HG03558 (cell line): ENCODE data around the gene OR1I1.
"Not testable (repeated sequence)": the region's sequence is repeated elsewhere in the genome, so short reads cannot be mapped to it uniquely, and the experiment has no call there.

Experiments used
- ATAC-seq: cut with Tn5 transposase; IDR thresholded peaks from one replicate; pipeline ENCODE4 v1.9.1; 2021; ENCODE audit warnings: moderate number of reproducible peaks; ENCODE audit not compliant: unreplicated experiment; ENCODE audit errors: extremely low read depth

The OR1I1 gene

DNA sequence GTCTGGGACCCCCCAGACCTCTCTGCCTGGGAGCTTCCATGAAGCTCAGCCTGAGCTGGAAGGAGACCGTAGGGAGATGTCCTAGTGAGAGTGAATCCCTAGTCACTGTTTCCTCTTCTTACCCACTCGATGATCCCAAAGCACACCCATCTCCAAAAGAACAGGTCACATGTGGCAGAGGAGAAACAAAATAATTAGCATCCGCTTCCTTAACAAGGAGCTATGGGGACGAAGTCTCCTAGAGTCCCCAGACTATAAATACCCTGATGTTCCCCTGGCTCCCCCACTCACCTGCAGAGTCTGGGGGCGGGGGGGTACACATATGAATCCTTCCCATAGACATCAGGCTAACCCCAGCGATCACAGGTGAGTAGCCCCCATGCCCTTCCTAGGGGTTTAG is at the start of gene OR1I1:
Gene OR1I1 (plus strand): TSS at position 301 of the 400 bp plus-strand sequence. CDS start 4,855 bp downstream, outside the sequence.
- ATAC-seq: no peak

DNA sequence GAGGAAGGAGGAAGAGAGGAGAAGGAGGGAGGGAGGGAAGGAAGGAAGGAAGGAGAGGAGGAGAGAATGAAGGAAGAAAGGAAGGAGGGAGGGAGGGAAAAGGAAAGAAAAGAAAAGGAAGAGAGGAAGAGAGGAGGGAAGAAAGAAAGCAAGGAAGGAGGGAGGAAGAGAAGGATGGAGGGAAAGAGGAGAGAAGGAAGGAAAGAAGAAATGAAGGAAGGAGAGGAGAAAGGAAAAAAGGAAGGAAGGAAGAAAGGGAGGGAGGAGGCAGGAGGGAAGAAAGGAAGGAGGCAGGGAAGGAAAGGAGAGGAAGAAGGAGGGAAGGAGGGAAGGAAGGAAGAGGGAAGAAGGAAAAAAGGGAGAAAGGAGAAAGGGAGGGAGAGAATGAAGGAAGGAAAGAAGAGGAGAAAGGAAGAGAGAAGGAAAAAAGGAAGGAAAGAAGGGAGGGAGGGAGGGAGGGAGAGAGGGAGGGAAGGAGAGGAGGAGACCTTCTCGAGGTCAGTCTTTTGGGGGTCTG is 46.2 kb upstream of the OR1I1 start:
- no peak for ATAC-seq

DNA sequence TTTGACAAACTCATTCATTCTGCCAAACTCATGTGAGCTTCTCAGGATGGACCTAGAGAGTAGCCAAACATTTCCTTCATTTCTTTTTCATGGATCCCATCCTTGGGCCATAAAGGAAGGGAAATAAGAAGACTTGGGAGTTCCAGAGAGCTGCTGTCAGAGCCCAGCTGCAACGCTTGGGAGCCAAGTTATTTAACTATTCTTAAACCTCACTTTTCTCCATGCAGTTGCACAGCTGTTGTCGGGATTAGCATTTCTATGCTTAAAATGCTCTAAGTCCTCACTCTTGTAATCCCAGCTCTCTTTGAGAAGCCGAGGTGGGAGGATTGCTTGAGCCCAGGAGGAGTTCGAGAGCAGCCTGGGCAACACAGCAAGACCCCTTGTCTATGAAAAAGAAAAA is 44.4 kb upstream of the OR1I1 start:
- no peak for ATAC-seq

DNA sequence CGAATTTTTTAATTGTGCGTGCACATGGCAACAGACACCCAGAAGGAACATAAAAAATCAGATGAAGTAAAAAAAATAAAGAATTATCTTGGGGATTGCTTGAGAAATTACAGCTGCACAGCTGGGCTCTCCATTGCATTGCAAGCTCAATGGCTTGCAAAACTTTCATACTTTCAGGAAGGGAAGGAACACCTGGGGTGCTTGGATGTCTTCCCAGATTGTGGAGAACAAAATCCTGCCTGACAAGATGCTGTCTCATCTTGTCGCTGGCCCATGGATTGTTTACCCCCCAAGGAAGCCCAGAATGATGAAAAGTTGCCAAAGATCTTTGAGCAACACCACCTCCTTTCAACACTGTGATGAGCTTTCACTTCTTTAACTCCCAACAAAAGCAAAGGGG is 43.7 kb upstream of the OR1I1 start:
- ATAC-seq: no peak

GRCh38 chr19:15042003-15042402 is 40.0 kb upstream of the OR1I1 start:
- ATAC-seq: no peak

GRCh38 chr19:15042826-15043225 is 39.2 kb upstream of the OR1I1 start:
- ATAC-seq: no peak

DNA sequence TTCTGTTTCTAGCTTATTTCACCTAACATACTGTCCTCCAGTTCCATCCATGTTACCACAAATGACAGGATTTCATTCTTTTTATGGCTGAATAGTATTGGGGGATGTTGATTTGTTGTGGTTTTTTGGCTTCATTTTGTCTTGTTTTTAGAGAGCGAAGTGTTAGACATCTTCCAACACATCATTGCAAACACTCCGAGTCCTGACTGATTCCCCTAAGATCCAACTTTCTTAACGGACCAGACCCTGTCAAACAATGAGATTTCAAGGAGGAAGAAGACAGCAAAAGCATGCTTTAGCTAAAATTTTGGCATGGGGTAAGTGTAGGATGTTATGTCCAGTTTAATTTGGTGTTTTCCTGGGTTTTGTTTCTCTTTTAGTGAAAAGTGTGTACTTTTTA is 36.5 kb upstream of the OR1I1 start:
- ATAC-seq: no peak

- no peak for ATAC-seq
Measured at GRCh38 chr19:15047680-15048079, 34.3 kb upstream of the OR1I1 start.

DNA sequence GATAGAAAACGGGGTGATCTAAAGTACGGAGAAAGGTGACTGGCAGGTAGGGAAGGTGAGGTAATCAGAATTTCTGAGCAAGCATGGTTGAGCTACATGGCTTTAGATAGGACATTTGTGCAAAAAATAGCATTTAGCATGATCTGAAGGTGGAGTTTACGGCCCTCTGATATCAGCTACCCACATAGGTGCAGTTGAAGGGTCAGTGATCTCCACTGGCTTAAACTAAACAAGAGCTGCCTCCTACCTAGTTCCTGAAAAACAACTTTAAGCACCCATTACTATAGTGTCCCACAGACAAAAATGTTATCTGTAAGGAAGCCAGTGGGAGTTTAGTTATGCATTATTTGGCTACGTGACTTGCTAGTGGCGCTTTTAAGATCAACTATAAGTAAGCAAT is 33.9 kb upstream of the OR1I1 start:
- ATAC-seq: no peak

DNA sequence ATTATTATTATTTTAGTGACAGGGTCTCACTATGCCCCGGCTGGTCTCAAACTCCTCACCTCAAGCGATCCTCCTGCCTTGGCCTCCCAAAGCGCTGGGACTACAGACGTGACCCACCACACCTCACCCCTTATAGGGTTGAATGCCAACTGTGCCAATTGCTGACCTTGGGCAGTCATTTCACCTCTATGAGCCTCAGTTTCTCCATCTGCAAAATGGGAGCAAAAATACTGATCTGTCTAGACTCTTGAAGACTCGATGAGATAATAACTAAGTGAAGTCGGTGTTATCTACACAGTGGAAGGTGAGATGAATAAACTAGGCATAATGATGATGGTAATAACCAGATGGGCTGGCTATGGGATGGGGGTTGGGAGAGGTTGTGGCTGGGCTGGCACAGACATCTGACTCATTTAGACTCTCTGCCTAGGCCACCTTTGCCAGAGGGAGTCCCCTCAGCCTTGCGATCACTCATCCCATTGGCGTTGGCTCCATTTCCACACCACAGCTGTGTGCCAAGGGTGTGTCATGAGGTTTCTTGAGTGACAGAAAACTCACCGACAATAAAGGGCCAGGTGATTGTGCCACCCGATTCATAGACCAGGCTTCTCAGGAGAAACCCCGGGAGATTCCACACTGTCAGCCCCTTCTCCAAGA is 33.0 kb upstream of the OR1I1 start, which contains the start of gene CASP14:
Gene CASP14 (plus strand): TSS at position 596 of the 657 bp plus-strand sequence. CDS start 2,772 bp downstream, outside the sequence.
- ATAC-seq: no peak

DNA sequence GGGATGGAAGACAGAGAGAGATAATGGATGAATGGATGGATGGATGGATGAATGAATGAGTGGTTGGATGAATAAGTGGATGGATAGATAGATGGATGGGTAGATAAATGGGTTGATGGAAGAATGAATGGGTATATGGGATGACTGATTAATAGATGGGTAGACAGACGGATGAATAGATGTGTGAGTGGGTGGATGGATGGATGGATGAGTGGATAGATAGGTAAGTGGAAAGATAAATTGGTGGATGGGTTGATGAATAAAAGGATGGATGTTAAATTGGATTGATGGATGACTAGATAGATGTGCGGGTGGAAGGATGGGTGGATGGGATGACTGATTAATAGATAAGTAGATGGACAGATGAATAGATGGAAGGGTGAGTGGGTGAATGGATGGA is 31.4 kb upstream of the OR1I1 start:
- ATAC-seq: no peak

DNA sequence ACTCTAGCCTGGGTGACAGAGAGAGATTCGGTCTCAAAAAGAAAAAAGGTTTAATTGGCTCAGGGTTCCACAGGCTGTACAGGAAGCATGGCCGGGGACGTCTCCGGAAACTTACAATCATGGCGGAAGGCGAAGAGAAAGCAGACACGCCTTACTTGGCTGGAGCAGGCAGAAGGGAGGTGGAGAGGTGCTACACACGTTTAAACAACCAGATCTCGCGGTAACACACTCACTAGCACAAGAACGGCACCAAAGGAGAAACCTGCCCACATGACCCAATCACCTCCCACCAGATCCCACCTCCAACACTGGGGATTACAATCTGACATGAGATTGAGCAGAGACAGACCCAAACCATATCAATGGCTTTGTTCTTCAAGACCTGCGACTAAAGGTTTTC is 20.0 kb upstream of the OR1I1 start:
- ATAC-seq: no peak

GRCh38 chr19:15070386-15070785 is 11.6 kb upstream of the OR1I1 start:
- ATAC-seq: not testable (repeated sequence)

GRCh38 chr19:15072930-15073647 is 8.9 kb upstream of the OR1I1 start:
- ATAC-seq: no peak

- ATAC-seq: no peak
Measured at GRCh38 chr19:15074371-15074770, 7.6 kb upstream of the OR1I1 start.

- ATAC-seq: no peak
Measured at GRCh38 chr19:15075806-15076205, 6.2 kb upstream of the OR1I1 start.

GRCh38 chr19:15080002-15080401 is 2.0 kb upstream of the OR1I1 start:
- ATAC-seq: not testable (repeated sequence)

- no peak for ATAC-seq
Measured at GRCh38 chr19:15087182-15087581, 5.2 kb downstream of the OR1I1 start.

DNA sequence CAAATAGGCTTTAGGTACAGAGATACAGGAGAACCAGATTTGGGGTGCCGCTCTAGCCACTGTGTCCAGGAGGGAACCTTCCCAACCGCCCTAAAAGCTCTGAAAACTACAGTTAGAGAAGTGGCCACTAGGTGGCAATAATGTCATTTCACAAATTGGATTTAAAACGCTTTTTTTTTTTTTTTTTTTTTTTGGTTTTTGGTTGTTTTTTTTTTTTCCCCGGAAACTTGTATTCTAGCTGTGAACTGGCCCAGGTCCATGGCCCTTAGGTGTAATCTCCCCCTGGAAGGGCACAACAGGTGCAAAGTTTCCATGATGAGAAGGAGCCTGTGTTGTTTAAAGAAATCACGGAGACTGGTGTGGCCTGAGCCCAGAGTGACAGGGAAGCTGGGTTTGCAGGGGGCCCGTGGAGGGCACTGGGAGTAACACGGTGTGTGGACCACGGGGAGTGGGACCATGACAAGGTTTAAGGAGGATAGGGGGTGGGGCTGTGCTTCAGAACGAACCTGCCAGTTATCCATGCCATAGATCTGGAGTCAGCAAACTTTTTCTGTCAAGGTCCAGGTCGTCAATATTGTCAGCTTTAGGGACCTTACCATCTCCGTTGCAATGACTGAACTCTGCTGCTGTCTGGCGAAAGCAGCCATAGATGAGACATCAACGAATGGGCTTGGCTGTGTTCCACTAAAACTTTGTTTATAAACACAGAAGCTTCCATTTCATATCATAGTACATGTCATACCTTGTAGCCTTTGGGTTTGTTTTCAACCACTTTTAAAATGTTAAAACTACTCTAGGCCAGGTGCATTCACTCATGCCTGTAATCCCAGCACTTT is 10.1 kb downstream of the OR1I1 start:
- no peak for ATAC-seq

DNA sequence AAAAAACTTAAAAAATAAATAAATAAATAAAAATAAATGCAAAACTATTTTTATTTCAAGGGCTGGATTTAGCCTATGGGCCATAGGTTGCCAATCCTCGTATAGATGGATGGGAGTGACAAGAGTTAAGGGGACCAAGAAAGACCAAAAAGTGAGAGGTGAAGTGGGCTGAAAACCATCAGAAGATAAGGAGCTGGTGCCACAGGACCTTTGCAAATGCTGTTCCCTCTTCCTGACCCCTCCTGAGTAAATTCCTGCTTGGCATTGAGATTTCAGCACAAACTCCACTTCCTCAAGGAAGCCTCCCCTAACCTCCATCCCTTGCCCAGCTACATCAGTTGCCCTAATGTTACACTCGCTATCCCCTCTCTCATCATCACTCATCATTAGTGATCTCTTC is 11.0 kb downstream of the OR1I1 start:
- ATAC-seq: no peak

DNA sequence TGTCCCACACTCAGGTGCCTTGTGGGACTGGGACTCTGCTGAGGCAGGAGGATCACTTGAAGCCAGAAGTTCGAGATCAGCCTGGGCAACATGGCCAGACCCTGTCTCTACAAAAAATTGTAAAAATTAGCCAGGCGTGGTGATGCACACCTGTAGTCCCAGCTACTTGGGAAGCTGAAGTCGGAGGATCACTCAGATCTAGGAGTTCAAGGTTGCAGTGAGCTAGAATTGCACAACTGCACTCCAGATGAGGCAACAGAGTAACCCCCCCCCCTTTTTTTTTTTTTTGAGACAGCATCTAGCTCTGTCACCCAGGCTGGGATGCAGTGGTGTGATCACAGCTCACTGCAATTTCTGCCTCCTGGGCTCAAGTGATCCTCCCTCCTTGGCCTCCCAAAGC is 14.2 kb downstream of the OR1I1 start:
- no peak for ATAC-seq
